Common myeloid progenitor, CD34-positive (primary cell): ENCODE measurements around the gene ATP8B1.
"Not testable (repeated sequence)": the region's sequence is repeated elsewhere in the genome, so short reads cannot be mapped to it uniquely, and the experiment has no call there.

Experiments used
- CTCF ChIA-PET: fragments of 350-600 bp; sonication (Branson Sonifier 250); formaldehyde crosslinking; loops from one replicate; lab custom pipeline; 2021; ENCODE audit warnings: antibody characterized with exemption; lab: Charles Lee
- POLR2A ChIA-PET: fragments of 350-600 bp; sonication (Branson Sonifier 250); formaldehyde crosslinking; loops from one replicate; lab custom pipeline; 2021; ENCODE audit warnings: antibody characterized with exemption; lab: Charles Lee
- DNase-seq, 3 donors: peaks; one replicate each; pipeline versions ENCODE4 v3.0.0 to v3.0.0-alpha.2; 2013
- H3K27ac ChIP-seq, 2 experiments: 1 replicate in 1 of 2; 2 replicates in 1 of 2; pipeline ENCODE4 v1.7.0; 2013; ENCODE audit warnings: inconsistent platforms in 2 of 2, low read length in 2 of 2, mild to moderate bottlenecking in 2 of 2, low read depth in 1 of 2, moderate library complexity in 1 of 2; ENCODE audit not compliant: severe bottlenecking in 2 of 2, insufficient read depth in 1 of 2, poor library complexity in 1 of 2
- H3K27me3 ChIP-seq, 5 experiments: replicated peaks in 2 of 5; 1 replicate in 3 of 5; 2 replicates in 2 of 5; pipeline versions ENCODE4 v1.6.1 to v1.7.0; 2013; ENCODE audit warnings: low read length in 4 of 5, mild to moderate bottlenecking in 2 of 5, moderate library complexity in 2 of 5, inconsistent platforms in 1 of 5; ENCODE audit not compliant: insufficient read depth in 5 of 5, control insufficient read depth in 4 of 5
- H3K36me3 ChIP-seq, 4 experiments: 1 replicate in 2 of 4; 2 replicates in 2 of 4; pipeline versions ENCODE4 v1.6.1 to v1.7.0; 2013; ENCODE audit warnings: low read length in 3 of 4, control low read depth in 1 of 4, mild to moderate bottlenecking in 1 of 4; ENCODE audit not compliant: control insufficient read depth in 4 of 4, insufficient read depth in 4 of 4
- H3K4me1 ChIP-seq, 4 experiments: 1 replicate in 3 of 4; 2 replicates in 1 of 4; pipeline versions ENCODE4 v1.6.1 to v1.7.1; 2013; ENCODE audit warnings: low read length in 3 of 4, mild to moderate bottlenecking in 3 of 4, control low read depth in 1 of 4, inconsistent platforms in 1 of 4, moderate library complexity in 1 of 4; ENCODE audit not compliant: control insufficient read depth in 4 of 4, insufficient read depth in 4 of 4; ENCODE audit errors: control extremely low read depth in 1 of 4
- H3K4me3 ChIP-seq, 7 experiments: 1 replicate in 4 of 7; 2 replicates in 3 of 7; pipeline versions ENCODE4 v1.5.1 to v1.7.0; 2013; ENCODE audit warnings: mild to moderate bottlenecking in 7 of 7, low read length in 6 of 7, moderate library complexity in 6 of 7, inconsistent platforms in 2 of 7, low read depth in 2 of 7, control low read depth in 1 of 7; ENCODE audit not compliant: insufficient read depth in 4 of 7, control insufficient read depth in 1 of 7; ENCODE audit errors: extremely low read depth in 1 of 7
- H3K9me3 ChIP-seq, 5 experiments: 1 replicate in 4 of 5; 2 replicates in 1 of 5; pipeline versions ENCODE4 v1.6.1 to v1.7.1; 2013; ENCODE audit warnings: low read length in 4 of 5, mild to moderate bottlenecking in 2 of 5, inconsistent platforms in 1 of 5, low read depth in 1 of 5, moderate library complexity in 1 of 5; ENCODE audit not compliant: control insufficient read depth in 4 of 5, insufficient read depth in 2 of 5; ENCODE audit errors: control extremely low read depth in 1 of 5
- WGBS: methylation state at CpG from one replicate; pipeline ENCODE4 v1.1.5; 2013; ENCODE audit not compliant: insufficient coverage; 5-methylcytosine and 5-hydroxymethylcytosine counted together

ATP8B1 gene

GRCh38 chr18:57833441-57834101, 30.5 kb upstream of the ATP8B1 start:
- H3K9me3 ChIP-seq = peaks cover 0 to 7% (median 0%) of the 10 kb centered on the region in 5 experiments
- no peaks in the 10 kb centered on the region for H3K27me3 ChIP-seq
- no peaks in the 10 kb centered on the region for H3K36me3 ChIP-seq
- peak in 2 of 3 donors; percentile 70 to 74 for DNase-seq
- WGBS = 62% methylated on average over 4 of the region's 8 CpGs
- H3K27ac ChIP-seq = no peak overlapping the region
- H3K4me1 ChIP-seq = peaks cover 0 to 23% (median 16%) of the 10 kb centered on the region in 4 experiments
- peak overlapping the region in 1 of 7 experiments; percentile 11 for H3K4me3 ChIP-seq
- ChIA-PET CTCF (interaction anchor here (1.3 to 1.8 kb wide), 2 partner anchors 10 to 46 kb away, joined by 3 to 8 read pairs; no protein-coding TSS in a partner anchor), POLR2A (no interaction called here)

- ChIA-PET CTCF (interaction anchor here (0.9 to 1.8 kb wide), 5 partner anchors 9 to 52 kb away, joined by 3 to 8 read pairs (median 3); no protein-coding TSS in a partner anchor), POLR2A (no interaction called here)
- peaks cover 3 to 32% (median 19%) of the 10 kb centered on the region in 4 experiments for H3K4me1 ChIP-seq
- no peak overlapping the region for H3K4me3 ChIP-seq
- no peak for DNase-seq
- no peaks in the 10 kb centered on the region for H3K36me3 ChIP-seq
- peaks cover 0 to 7% (median 0%) of the 10 kb centered on the region in 5 experiments for H3K9me3 ChIP-seq
- WGBS = 90% methylated on average over 2 of the region's 2 CpGs
- H3K27me3 ChIP-seq = no peaks in the 10 kb centered on the region
- H3K27ac ChIP-seq = no peak overlapping the region
These were observed 29.6 kb upstream of the ATP8B1 start for GRCh38 chr18:57832730-57833129.

GRCh38 chr18:57831597-57832377, 28.7 kb upstream of the ATP8B1 start:
- DNase-seq = peak; percentile 77 to 94 (median 91)
- Histone ChIP-seq H3K36me3 (no peaks in the 10 kb centered on the region), H3K4me1 (peaks cover 3 to 37% (median 22%) of the 10 kb centered on the region in 4 experiments), H3K27me3 (no peaks in the 10 kb centered on the region), H3K4me3 (peak overlapping the region in 3 of 7 experiments; percentile 32 to 57 (median 54)), H3K9me3 (peaks cover 0 to 7% (median 0%) of the 10 kb centered on the region in 5 experiments), H3K27ac (peak overlapping the region in 1 of 2 experiments; percentile 61)
- ChIA-PET POLR2A (no interaction called here), CTCF (interaction anchor here (0.9 to 1.8 kb wide), 6 partner anchors 8 to 51 kb away, joined by 3 to 8 read pairs (median 3); no protein-coding TSS in a partner anchor)
- 24% methylated on average over 11 of the region's 14 CpGs for WGBS

- DNase-seq = no peak
- Histone ChIP-seq H3K27ac (no peak overlapping the region), H3K4me1 (peaks cover 3 to 26% (median 11%) of the 10 kb centered on the region in 4 experiments), H3K4me3 (peak overlapping the region in 1 of 7 experiments; percentile 38), H3K27me3 (no peaks in the 10 kb centered on the region), H3K9me3 (peaks cover 0 to 7% (median 2%) of the 10 kb centered on the region in 5 experiments), H3K36me3 (no peaks in the 10 kb centered on the region)
- ChIA-PET POLR2A (interaction anchor here (0.6 kb wide), 1 partner anchor 958 kb away, joined by 3 read pairs; no protein-coding TSS in a partner anchor), CTCF (interaction anchor here (0.6 to 1.8 kb wide), 5 partner anchors 11 to 55 kb away, joined by 3 to 4 read pairs (median 3); no protein-coding TSS in a partner anchor)
- 32% methylated on average over 4 of the region's 11 CpGs for WGBS
These were observed 24.5 kb upstream of the ATP8B1 start for GRCh38 chr18:57827646-57828045.

- no CpG with 5 or more reads among the region's 1 CpG for WGBS
- Histone ChIP-seq H3K9me3 (peaks cover 0 to 4% (median 0%) of the 10 kb centered on the region in 5 experiments), H3K4me3 (no peak overlapping the region), H3K27ac (no peak overlapping the region), H3K27me3 (no peaks in the 10 kb centered on the region), H3K36me3 (no peaks in the 10 kb centered on the region), H3K4me1 (peaks cover 3 to 20% (median 9%) of the 10 kb centered on the region in 4 experiments)
- ChIA-PET CTCF (interaction anchor here (1.8 kb wide), 1 partner anchor 12 kb away, joined by 3 read pairs; no protein-coding TSS in a partner anchor), POLR2A (interaction anchor here (0.9 kb wide), 1 partner anchor 24 kb away, joined by 3 read pairs; no protein-coding TSS in a partner anchor)
- no peak for DNase-seq
These were observed 23.1 kb upstream of the ATP8B1 start for GRCh38 chr18:57826252-57826651.

- H3K27me3 ChIP-seq, H3K36me3 ChIP-seq, POLR2A ChIA-PET, DNase-seq, H3K9me3 ChIP-seq, H3K27ac ChIP-seq, H3K4me3 ChIP-seq: not testable (repeated sequence)
- CTCF ChIA-PET = interaction anchor here (0.9 kb wide), 1 partner anchor 76 kb away, joined by 3 read pairs; no protein-coding TSS in a partner anchor
- WGBS = no CpG with 5 or more reads among the region's 2 CpGs
- H3K4me1 ChIP-seq = peaks cover 0 to 12% (median 4%) of the 10 kb centered on the region in 4 experiments
These were observed 17.5 kb upstream of the ATP8B1 start for GRCh38 chr18:57820583-57820982.
